Upper lobe of right lung (tissue), 1 donor: ENCODE measurements around the gene IFNGR2. TPM values are rescaled to one million over a fixed set of nuclear protein-coding genes. Genes with fewer than 3 reads are reported as not detected.

Experiments
- ATAC-seq: fragments of 200-7000 bp; cut with Tn5 transposase; one replicate; pipeline ENCODE4 v1.9.1; 2020; ENCODE audit warnings: mild to moderate bottlenecking, moderate library complexity
- DNase-seq: peaks from one replicate; pipeline ENCODE4 v3.0.0-alpha.2; 2020
- H3K27ac ChIP-seq: fragments of 200-600 bp; one replicate; pipeline ENCODE4 v1.8.0; 2022
- H3K27me3 ChIP-seq: fragments of 200-600 bp; one replicate; pipeline ENCODE4 v1.8.0; 2022; ENCODE audit warnings: mild to moderate bottlenecking
- H3K36me3 ChIP-seq: fragments of 200-600 bp; one replicate; pipeline ENCODE4 v1.8.0; 2022
- H3K4me1 ChIP-seq: fragments of 200-600 bp; one replicate; pipeline ENCODE4 v1.8.0; 2022
- H3K4me3 ChIP-seq: fragments of 200-600 bp; one replicate; pipeline ENCODE4 v1.8.0; 2022; ENCODE audit warnings: mild to moderate bottlenecking
- H3K9me3 ChIP-seq: fragments of 200-600 bp; one replicate; pipeline ENCODE4 v1.8.0; 2022
- intact Hi-C: fragments of 100-400 bp; cut with DNase I; formaldehyde crosslinking; loops from one replicate; pipeline ENCODE4 v1.11.0; 2022
- total RNA-seq: library from RNA; stranded (reverse); fragmentation: NEBNext Ultra II Directional; extraction: Animal tissue kit (Norgen Biotek cat#: 25700); gene quantifications from one replicate; pipeline ENCODE4 v1.2.1, GENCODE V29; 2021
- TF ChIP-seq, protein P1 (sequence below): fragments of 200-600 bp; IDR thresholded peaks from one replicate; pipeline ENCODE4 v1.8.0; 2022; ENCODE audit warnings: antibody characterized with exemption
- donor health status: DM: no; HTN: yes; CAD: no; lungs with severe emphysema.

Gene IFNGR2
- total RNA-seq, 1 donor from 2014 or later = 69.3 TPM

- TF ChIP-seq, protein P1, sequence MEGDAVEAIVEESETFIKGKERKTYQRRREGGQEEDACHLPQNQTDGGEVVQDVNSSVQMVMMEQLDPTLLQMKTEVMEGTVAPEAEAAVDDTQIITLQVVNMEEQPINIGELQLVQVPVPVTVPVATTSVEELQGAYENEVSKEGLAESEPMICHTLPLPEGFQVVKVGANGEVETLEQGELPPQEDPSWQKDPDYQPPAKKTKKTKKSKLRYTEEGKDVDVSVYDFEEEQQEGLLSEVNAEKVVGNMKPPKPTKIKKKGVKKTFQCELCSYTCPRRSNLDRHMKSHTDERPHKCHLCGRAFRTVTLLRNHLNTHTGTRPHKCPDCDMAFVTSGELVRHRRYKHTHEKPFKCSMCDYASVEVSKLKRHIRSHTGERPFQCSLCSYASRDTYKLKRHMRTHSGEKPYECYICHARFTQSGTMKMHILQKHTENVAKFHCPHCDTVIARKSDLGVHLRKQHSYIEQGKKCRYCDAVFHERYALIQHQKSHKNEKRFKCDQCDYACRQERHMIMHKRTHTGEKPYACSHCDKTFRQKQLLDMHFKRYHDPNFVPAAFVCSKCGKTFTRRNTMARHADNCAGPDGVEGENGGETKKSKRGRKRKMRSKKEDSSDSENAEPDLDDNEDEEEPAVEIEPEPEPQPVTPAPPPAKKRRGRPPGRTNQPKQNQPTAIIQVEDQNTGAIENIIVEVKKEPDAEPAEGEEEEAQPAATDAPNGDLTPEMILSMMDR = no peak
- Histone ChIP-seq H3K9me3 (no peaks in the 10 kb centered on the region), H3K27ac (no peak overlapping the region), H3K27me3 (no peaks in the 10 kb centered on the region), H3K36me3 (no peaks in the 10 kb centered on the region), H3K4me1 (peaks cover 40% of the 10 kb centered on the region), H3K4me3 (no peak overlapping the region)
- intact Hi-C loops = no loop called here
- DNase-seq (no peak), ATAC-seq (no peak)
Observed at GRCh38 chr21:33384841-33385331, 18.3 kb upstream of the IFNGR2 start.

DNA sequence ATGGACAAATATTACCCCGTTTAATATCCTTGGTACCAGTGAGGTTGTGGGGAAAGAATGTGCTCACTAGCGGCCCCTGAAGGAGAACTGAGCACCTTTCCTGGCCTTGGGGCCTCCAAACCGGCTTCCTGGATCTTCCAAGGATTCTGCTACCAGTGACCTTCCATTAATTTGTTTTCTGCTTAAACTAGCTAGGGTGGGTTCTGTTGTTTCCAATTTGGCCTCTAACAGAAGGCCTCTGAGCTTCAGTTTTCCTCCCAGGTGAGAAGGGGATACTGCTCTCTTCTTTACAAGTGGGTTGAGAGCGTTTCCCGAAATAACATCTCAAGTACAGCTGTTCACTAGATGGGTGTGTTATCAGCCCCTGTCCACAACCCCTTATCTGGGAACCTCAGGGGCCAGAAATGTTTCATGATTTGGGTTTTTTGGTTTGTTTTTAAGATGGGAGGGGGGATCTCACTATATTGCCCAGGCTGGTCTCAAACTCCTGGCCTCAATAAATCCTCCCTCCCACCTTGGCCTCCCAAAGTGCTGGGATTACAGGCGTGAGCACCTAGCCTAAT lies 16.9 kb upstream of the IFNGR2 start:
- Histone ChIP-seq H3K27me3 (no peaks in the 10 kb centered on the region), H3K27ac (no peak overlapping the region), H3K9me3 (no peaks in the 10 kb centered on the region), H3K4me1 (peaks cover 27% of the 10 kb centered on the region), H3K4me3 (no peak overlapping the region), H3K36me3 (no peaks in the 10 kb centered on the region)
- DNase-seq = no peak
- intact Hi-C loops = no loop called here
- TF ChIP-seq, protein P1 = no peak
- ATAC-seq = no peak

- no peak for ATAC-seq
- intact Hi-C loops = no loop called here
- no peaks in the 10 kb centered on the region for H3K27me3 ChIP-seq
- DNase-seq = no peak
- H3K4me1 ChIP-seq = peaks cover 20% of the 10 kb centered on the region
- TF ChIP-seq, protein P1 = no peak
- no peaks in the 10 kb centered on the region for H3K36me3 ChIP-seq
- H3K27ac ChIP-seq = no peak overlapping the region
- H3K9me3 ChIP-seq = no peaks in the 10 kb centered on the region
- H3K4me3 ChIP-seq = no peak overlapping the region
Observed at GRCh38 chr21:33387294-33387693, 15.9 kb upstream of the IFNGR2 start.

DNA sequence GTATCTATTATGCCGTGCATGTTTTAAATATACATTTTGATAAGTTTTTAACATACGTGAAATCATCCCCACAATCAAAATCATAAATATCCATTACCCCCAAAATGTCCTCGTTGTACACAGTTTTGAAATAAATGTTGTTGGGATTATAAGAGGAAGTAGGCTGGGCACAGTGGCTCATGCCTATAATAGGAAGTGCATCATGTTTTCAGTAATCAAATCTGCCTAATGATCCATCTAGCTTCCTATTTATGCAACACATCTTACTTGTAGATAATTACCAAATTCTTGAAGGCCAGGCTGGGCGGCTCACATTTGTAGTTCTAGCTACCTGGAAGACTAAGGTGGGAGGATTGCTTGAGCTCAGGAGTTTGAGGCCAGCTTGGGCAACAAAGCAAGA lies 15.0 kb upstream of the IFNGR2 start:
- H3K27me3 ChIP-seq = no peaks in the 10 kb centered on the region
- H3K9me3 ChIP-seq = no peaks in the 10 kb centered on the region
- intact Hi-C loops = no loop called here
- peak overlapping the region; percentile 44 for H3K27ac ChIP-seq
- H3K4me3 ChIP-seq = no peak overlapping the region
- peak; percentile 53 for ATAC-seq
- H3K36me3 ChIP-seq = no peaks in the 10 kb centered on the region
- no peak for DNase-seq
- TF ChIP-seq, protein P1 = no peak
- H3K4me1 ChIP-seq = peaks cover 11% of the 10 kb centered on the region

GRCh38 chr21:33390479-33390878 lies 12.7 kb upstream of the IFNGR2 start:
- Histone ChIP-seq H3K27me3 (no peaks in the 10 kb centered on the region), H3K4me1 (peaks cover 10% of the 10 kb centered on the region), H3K9me3 (no peaks in the 10 kb centered on the region), H3K4me3 (no peak overlapping the region), H3K27ac (no peak overlapping the region), H3K36me3 (no peaks in the 10 kb centered on the region)
- DNase-seq (no peak), ATAC-seq (no peak)
- TF ChIP-seq, protein P1 = no peak
- intact Hi-C loops = no loop called here

GRCh38 chr21:33391656-33392055 lies 11.6 kb upstream of the IFNGR2 start:
- no peak overlapping the region for H3K27ac ChIP-seq
- TF ChIP-seq, protein P1 = no peak
- no peaks in the 10 kb centered on the region for H3K9me3 ChIP-seq
- H3K4me3 ChIP-seq = no peak overlapping the region
- DNase-seq = no peak
- peaks cover 22% of the 10 kb centered on the region for H3K4me1 ChIP-seq
- ATAC-seq = no peak
- no peaks in the 10 kb centered on the region for H3K27me3 ChIP-seq
- no peaks in the 10 kb centered on the region for H3K36me3 ChIP-seq
- intact Hi-C loops = no loop called here
